Hepatocyte (in vitro differentiated cells): ENCODE measurements around the gene PAPPA.

Source experiments
- CTCF ChIP-seq: fragments of 200-600 bp; sonication (generic); IDR thresholded peaks from 2 replicates; pipeline ENCODE4 v1.5.1; 2016; ENCODE audit warnings: antibody characterized with exemption, mild to moderate bottlenecking; ENCODE audit not compliant: poor library complexity
- EZH2 ChIP-seq: fragments of 200-600 bp; sonication (generic); IDR thresholded peaks from 2 replicates; pipeline ENCODE4 v1.6.1; 2016; ENCODE audit warnings: antibody characterized with exemption, mild to moderate bottlenecking, borderline replicate concordance
- EZH2phosphoT487 ChIP-seq: fragments of 200-600 bp; sonication (generic); IDR thresholded peaks from one replicate; pipeline ENCODE4 v1.6.1; 2018; ENCODE audit warnings: antibody characterized with exemption, mild to moderate bottlenecking, low read depth, moderate library complexity; ENCODE audit not compliant: unreplicated experiment, severe bottlenecking

DNA sequence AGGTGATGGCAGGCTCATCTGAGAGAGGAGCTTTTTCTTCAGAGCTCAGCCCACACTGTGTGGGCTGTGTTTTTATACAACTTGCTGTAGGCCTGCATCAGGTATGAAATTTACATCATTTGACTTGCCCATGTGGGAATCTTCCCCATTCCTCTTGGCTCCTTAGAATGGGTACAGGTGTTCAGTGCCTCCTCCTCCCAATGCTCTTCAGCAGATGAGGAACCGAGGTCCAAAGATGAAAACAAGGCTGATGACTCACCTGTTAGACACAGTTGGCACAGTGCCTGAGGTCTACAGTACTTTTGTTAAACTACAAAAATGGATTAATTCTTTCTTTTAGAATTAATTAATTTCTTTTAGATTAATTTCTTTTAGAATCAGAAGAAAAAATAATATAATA lies 20.8 kb downstream of the PAPPA start:
- TF ChIP-seq CTCF (no peak), EZH2 (no peak), EZH2phosphoT487 (no peak)
